ENCODE data around the gene CLASP1.
"Not testable (repeated sequence)": the region's sequence is repeated elsewhere in the genome, so short reads cannot be mapped to it uniquely, and the experiment has no call there.

CLASP1 gene

DNA sequence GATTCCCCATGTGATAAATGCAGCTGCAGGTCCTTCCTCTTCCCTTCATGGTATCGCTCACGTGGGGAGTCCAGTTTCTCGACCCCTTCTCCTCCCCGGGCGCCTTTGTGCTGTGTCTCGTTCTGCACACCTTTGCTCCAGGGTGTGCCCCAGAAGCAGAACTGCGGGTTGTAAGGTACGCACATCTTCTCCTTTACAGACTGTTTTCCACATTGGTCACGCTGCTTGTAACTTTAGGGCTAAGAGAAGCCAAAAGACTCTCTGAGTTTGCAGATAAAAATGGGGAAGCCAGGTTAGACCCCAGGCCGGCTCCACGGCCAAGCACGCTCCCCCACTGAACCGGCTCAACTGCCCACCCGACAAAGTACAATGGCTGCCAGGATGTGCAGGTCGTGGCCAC, 318.3 kb downstream of the CLASP1 start:
- H3K4me3 ChIP-seq (ENCODE audit: low read depth, low read length): no peak overlapping the region
- DNase-seq (ENCODE audit: low read depth): no peak
- TF ChIP-seq, protein P1, sequence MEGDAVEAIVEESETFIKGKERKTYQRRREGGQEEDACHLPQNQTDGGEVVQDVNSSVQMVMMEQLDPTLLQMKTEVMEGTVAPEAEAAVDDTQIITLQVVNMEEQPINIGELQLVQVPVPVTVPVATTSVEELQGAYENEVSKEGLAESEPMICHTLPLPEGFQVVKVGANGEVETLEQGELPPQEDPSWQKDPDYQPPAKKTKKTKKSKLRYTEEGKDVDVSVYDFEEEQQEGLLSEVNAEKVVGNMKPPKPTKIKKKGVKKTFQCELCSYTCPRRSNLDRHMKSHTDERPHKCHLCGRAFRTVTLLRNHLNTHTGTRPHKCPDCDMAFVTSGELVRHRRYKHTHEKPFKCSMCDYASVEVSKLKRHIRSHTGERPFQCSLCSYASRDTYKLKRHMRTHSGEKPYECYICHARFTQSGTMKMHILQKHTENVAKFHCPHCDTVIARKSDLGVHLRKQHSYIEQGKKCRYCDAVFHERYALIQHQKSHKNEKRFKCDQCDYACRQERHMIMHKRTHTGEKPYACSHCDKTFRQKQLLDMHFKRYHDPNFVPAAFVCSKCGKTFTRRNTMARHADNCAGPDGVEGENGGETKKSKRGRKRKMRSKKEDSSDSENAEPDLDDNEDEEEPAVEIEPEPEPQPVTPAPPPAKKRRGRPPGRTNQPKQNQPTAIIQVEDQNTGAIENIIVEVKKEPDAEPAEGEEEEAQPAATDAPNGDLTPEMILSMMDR (conservative IDR thresholded peaks at IDR 0.05; ENCODE audit: low read depth, low read length): no peak

DNA sequence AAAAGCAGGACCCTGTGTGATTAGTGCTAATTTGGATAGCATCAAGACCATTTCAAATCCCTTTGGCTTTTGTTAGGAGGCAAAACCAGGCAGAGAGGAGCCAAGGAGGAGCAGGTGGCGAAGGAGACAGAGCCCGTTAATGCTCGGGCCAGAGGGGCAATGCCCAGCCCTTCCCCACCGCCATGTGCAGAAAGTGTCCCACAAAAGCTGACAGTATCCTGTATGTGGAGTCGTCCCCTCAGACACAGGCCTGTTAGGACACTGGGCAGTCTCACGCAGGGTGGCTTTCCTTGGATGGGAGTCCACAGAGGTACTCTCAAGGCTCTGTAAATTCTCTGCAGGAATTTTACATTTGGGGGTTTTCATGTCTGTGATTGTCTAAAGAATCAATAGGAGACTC, 319.5 kb downstream of the CLASP1 start:
- DNase-seq (ENCODE audit: low read depth): no peak
- TF ChIP-seq, protein P1 (conservative IDR thresholded peaks at IDR 0.05; ENCODE audit: low read depth, low read length): no peak
- H3K4me3 ChIP-seq (ENCODE audit: low read depth, low read length): no peak overlapping the region

DNA sequence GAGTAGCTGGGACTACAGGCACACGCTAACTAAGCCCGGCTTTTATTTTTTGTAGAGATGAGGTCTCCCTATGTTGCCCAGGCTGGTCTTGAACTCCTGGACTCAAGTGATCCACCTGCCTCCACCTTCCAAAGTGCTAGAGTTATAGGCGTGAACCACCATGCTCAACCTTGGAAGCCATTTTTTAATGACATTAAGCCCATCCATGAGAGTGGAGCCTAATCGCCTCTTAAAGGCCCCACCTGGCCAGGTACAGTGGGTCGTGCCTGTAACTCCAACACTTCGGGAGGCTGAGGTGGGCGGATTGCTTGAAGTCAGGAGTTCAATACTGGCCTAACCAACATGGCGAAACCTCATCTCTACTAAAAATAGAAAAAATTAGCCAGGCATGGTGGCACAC, 322.6 kb downstream of the CLASP1 start:
- no peak for DNase-seq (ENCODE audit: low read depth)
- no peak overlapping the region for H3K4me3 ChIP-seq (ENCODE audit: low read depth, low read length)
- TF ChIP-seq, protein P1 (conservative IDR thresholded peaks at IDR 0.05; ENCODE audit: low read depth, low read length): no peak

DNA sequence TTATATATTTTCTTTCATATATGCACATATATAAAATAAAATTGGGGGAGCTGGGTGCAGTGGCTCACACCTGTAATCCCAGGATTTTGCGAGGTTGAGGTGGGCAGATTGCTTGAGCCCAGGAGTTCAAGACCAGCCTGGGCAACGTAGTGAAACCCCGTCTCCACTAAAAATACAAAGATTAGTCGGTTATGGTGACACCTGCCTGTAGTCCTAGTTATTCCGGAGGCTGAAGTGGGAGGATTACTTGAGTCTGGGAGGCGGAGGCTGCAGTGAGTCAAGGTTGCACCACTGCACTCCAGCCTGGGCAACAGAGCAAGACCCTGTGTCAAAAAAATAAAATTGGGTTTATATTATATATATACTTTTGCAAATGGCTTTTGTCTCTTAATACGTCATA, 324.7 kb downstream of the CLASP1 start:
- TF ChIP-seq, protein P1 (conservative IDR thresholded peaks at IDR 0.05; ENCODE audit: low read depth, low read length): no peak
- no peak overlapping the region for H3K4me3 ChIP-seq (ENCODE audit: low read depth, low read length)
- no peak for DNase-seq (ENCODE audit: low read depth)

DNA sequence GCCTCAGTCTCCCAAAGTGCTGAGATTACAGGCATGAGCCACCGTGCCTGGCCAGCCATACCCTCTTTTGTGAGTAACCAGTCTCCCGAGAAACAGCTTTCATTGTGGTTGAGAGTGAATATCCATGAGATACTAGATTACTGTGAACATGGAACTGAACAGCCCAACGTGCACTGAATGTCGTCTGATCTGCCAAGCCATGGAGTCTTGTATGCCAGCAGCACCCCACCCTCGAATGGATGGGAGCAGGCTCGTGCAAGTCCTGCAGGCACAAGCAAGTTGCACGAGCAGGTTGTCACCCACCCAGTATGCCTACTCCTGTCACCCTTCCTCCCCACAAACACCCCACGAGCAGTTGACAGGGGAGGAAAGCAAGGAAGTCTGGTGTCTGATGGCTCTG, 327.8 kb downstream of the CLASP1 start:
- TF ChIP-seq, protein P1 (conservative IDR thresholded peaks at IDR 0.05; ENCODE audit: low read depth, low read length): no peak
- DNase-seq (ENCODE audit: low read depth): no peak
- no peak overlapping the region for H3K4me3 ChIP-seq (ENCODE audit: low read depth, low read length)

DNA sequence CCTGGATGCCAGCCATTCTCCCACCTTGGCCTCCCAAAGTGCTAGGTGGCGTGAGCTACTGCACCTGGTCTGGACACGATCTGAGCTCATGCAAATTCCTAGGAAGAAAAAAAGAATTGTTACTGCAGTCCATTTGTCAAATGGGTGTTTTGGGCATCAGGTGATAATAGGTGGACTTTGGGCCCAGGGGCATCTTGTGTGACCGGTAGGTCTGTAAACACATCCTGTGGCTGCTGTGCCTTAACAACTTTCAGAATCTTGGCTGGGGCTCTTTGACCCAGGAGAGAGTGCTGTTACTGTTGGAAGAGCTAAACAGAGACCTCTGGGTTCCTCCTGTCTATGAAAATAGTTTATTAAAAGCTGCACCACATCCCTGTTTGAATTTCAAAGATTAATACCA, 329.3 kb downstream of the CLASP1 start:
- no peak for DNase-seq (ENCODE audit: low read depth)
- H3K4me3 ChIP-seq (ENCODE audit: low read depth, low read length): no peak overlapping the region
- TF ChIP-seq, protein P1 (conservative IDR thresholded peaks at IDR 0.05; ENCODE audit: low read depth, low read length): no peak

DNA sequence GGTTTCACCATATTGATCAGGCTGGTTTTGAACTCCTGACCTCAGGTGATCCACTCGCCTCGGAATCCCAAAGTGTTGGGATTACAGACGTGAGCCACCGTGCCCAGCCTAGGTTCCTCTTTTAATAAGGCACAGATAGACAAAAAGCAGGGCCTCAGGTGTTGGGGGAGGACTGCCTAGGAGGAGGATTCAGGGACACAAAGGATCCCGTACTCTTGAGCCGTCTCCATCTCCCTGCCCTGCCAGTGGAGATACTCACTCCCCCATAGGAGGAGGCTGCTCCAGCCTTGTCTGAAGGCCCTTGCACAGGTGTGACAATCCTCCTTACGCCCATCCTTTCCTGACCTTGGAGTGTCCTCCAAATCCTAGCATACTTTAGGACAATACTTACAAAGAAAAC, 332.3 kb downstream of the CLASP1 start:
- DNase-seq (ENCODE audit: low read depth): no peak
- TF ChIP-seq, protein P1 (conservative IDR thresholded peaks at IDR 0.05; ENCODE audit: low read depth, low read length): no peak
- no peak overlapping the region for H3K4me3 ChIP-seq (ENCODE audit: low read depth, low read length)

DNA sequence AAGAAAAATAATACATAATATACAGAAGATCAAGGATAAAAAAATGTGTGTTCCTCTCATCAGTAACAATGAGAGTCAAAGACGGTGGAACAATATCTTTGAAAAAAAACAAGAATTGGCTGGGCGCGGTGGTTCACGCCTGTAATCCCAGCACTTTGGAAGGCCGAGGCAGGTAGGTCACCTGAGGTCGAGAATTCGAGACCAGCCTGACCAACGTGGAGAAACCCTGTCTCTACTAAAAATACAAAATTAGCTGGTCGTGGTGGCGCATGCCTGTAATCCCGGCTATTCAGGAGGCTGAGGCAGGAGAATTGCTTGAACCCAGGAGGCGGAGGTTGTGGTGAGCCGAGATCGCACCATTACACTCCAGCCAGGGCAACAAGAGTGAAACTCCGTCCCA, 335.6 kb downstream of the CLASP1 start:
- not testable (repeated sequence) for H3K4me3 ChIP-seq (ENCODE audit: low read depth, low read length); DNase-seq (ENCODE audit: low read depth)

Data from choroid plexus epithelial cell (primary cell).